ENCODE data around the gene PCDH10. TPM values are rescaled to one million over a fixed set of nuclear protein-coding genes. Genes with fewer than 3 reads are reported as not detected.
"Not testable (repeated sequence)": the region's sequence is repeated elsewhere in the genome, so short reads cannot be mapped to it uniquely, and the experiment has no call there.

PCDH10 gene
- total RNA-seq, 1 donor from 2014 or later, result 1.1 TPM

DNA sequence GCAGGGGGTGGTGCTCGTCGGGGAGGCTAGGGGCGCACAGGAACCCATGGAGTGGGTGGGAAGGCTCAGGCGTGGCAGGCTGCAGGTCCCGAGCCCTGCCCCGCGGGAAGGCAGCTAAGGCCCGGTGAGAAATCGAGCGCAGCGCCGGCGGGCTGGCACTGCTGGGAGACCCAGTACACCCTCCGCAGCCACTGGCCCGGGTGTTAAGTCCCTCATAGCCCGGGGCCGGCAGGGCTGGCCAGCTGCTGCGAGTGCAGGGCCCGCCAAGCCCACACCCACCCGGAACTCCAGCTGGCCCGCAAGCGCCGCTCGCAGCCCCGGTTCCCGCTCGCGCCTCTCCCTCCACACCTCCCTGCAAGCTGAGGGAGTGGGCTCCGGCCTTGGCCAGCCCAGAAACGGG is 91.4 kb downstream of the PCDH10 start:
- DNase-seq (ENCODE audit: low read depth), result not testable (repeated sequence)

Data from myocyte (in vitro differentiated cells).